HEK293 (cell line): ENCODE results near the gene PDCD1LG2.

Experiments used
- BCL11B ChIP-seq: fragments of 450-650 bp; formaldehyde crosslinking; IDR thresholded peaks from 2 replicates; pipeline ENCODE4 v1.5.1; 2016; ENCODE audit warnings: low read depth, missing biosample characterization, missing genetic modification characterization
- CTCF ChIP-seq: fragments of 450-650 bp; formaldehyde crosslinking; IDR thresholded peaks from 2 replicates; pipeline ENCODE4 v1.5.1; 2016; ENCODE audit warnings: missing biosample characterization, missing genetic modification characterization
- KLF1 ChIP-seq: fragments of 450-650 bp; formaldehyde crosslinking; IDR thresholded peaks from 2 replicates; pipeline ENCODE4 v1.5.1; 2016; ENCODE audit warnings: missing biosample characterization, missing genetic modification characterization
- PATZ1 ChIP-seq: fragments of 450-650 bp; formaldehyde crosslinking; IDR thresholded peaks from 2 replicates; pipeline ENCODE4 v1.5.1; 2016; ENCODE audit warnings: missing biosample characterization, missing genetic modification characterization
- SCRT2 ChIP-seq: fragments of 450-650 bp; formaldehyde crosslinking; IDR thresholded peaks from 2 replicates; pipeline ENCODE4 v1.5.1; 2016; ENCODE audit warnings: missing biosample characterization, missing genetic modification characterization
- SP2 ChIP-seq: fragments of 450-650 bp; formaldehyde crosslinking; IDR thresholded peaks from 2 replicates; pipeline ENCODE4 v1.5.1; 2016; ENCODE audit warnings: missing biosample characterization, missing genetic modification characterization
- ZBTB7A ChIP-seq: fragments of 450-650 bp; formaldehyde crosslinking; IDR thresholded peaks from 2 replicates; pipeline ENCODE4 v1.5.1; 2016; ENCODE audit warnings: low read depth, missing biosample characterization, missing genetic modification characterization
- ZFHX2 ChIP-seq: fragments of 450-650 bp; formaldehyde crosslinking; conservative IDR thresholded peaks from 2 replicates; pipeline ENCODE4 v1.5.1; 2016; ENCODE audit warnings: missing biosample characterization, missing genetic modification characterization
- ZNF138 ChIP-seq: fragments of 450-650 bp; formaldehyde crosslinking; IDR thresholded peaks from 2 replicates; pipeline ENCODE4 v1.5.1; 2016; ENCODE audit warnings: missing biosample characterization, missing genetic modification characterization, borderline replicate concordance
- ZNF311 ChIP-seq: fragments of 450-650 bp; formaldehyde crosslinking; IDR thresholded peaks from 2 replicates; pipeline ENCODE4 v1.5.1; 2017; ENCODE audit warnings: missing biosample characterization, missing genetic modification characterization, borderline replicate concordance
- ZNF341 ChIP-seq: fragments of 450-650 bp; formaldehyde crosslinking; IDR thresholded peaks from 2 replicates; pipeline ENCODE4; 2016; ENCODE audit warnings: low read depth, missing biosample characterization, missing genetic modification characterization
- ZNF670 ChIP-seq: fragments of 450-650 bp; formaldehyde crosslinking; IDR thresholded peaks from 2 replicates; pipeline ENCODE4 v1.5.1; 2016; ENCODE audit warnings: missing biosample characterization, missing genetic modification characterization, low read depth

- TF ChIP-seq SCRT2 (tag by site-specific recombination) (no peak), ZNF311 (tag by site-specific recombination) (no peak), ZNF670 (tag by site-specific recombination) (no peak), CTCF (tag by site-specific recombination) (no peak), ZFHX2 (tag by site-specific recombination) (no peak), PATZ1 (no peak), BCL11B (no peak), KLF1 (tag by site-specific recombination) (no peak), SP2 (tag by site-specific recombination) (no peak), ZBTB7A (no peak), ZNF138 (tag by site-specific recombination) (no peak), ZNF341 (no peak)
These were observed 101.2 kb downstream of the PDCD1LG2 start for GRCh38 chr9:5611321-5612184.
